Activated T-helper 17 cell treated with anti-CD3 and anti-CD28 coated beads, Interleukin-2, amount 50 U/mL, for 72 hours (primary cell): ENCODE results near the gene SEC11A. TPM values are rescaled to one million over a fixed set of nuclear protein-coding genes. Genes with fewer than 3 reads are reported as not detected.
"Not testable (repeated sequence)": the region's sequence is repeated elsewhere in the genome, so short reads cannot be mapped to it uniquely, and the experiment has no call there.

ENCODE experiments used
- ATAC-seq: fragments of 150-1000 bp; cut with Tn5 transposase; replicated peaks from 2 replicates; pipeline ENCODE4 v1.10.0; 2021; ENCODE audit warnings: mild to moderate bottlenecking, moderate library complexity
- H3K27ac Mint-ChIP-seq: one replicate; pipeline ENCODE4 v1.8.0; 2022; ENCODE audit warnings: mixed read lengths
- H3K27me3 Mint-ChIP-seq: one replicate; pipeline ENCODE4 v1.8.0; 2022; ENCODE audit warnings: mixed read lengths
- H3K36me3 Mint-ChIP-seq: one replicate; pipeline ENCODE4 v1.8.0; 2022; ENCODE audit warnings: low read depth, mild to moderate bottlenecking, mixed read lengths
- H3K4me1 Mint-ChIP-seq: one replicate; pipeline ENCODE4 v1.8.0; 2022; ENCODE audit warnings: mixed read lengths
- H3K4me3 Mint-ChIP-seq: one replicate; pipeline ENCODE4 v1.8.0; 2022; ENCODE audit warnings: mild to moderate bottlenecking, mixed read lengths
- H3K9me3 Mint-ChIP-seq: one replicate; pipeline ENCODE4 v1.8.0; 2022; ENCODE audit warnings: mixed read lengths
- total RNA-seq, 2 donors: library from RNA; stranded (reverse); gene quantifications; one replicate each; pipeline ENCODE4 v1.2.3, GENCODE V29; 2022

SEC11A gene
- total RNA-seq = 100 to 1,000 TPM; 111 to 116 TPM

GRCh38 chr15:84716036-84716732, at the start of gene SEC11A:
SEC11A (minus strand) TSS chr15:84716139; CDS start chr15:84716075, 64 bp downstream.
- Mint-ChIP-seq H3K4me3 (peak within 1 kb of the TSS; percentile 94), H3K4me1 (peaks cover 9% of the 10 kb centered on the region), H3K36me3 (peaks cover 47% of the 10 kb centered on the region), H3K27ac (peak within 1 kb of the TSS; percentile 99), H3K9me3 (no peaks in the 10 kb centered on the region), H3K27me3 (no peaks in the 10 kb centered on the region)
- ATAC-seq = peak; percentile 94

GRCh38 chr15:84765675-84766074, 49.7 kb upstream of the SEC11A start:
- no peaks in the 10 kb centered on the region for H3K9me3 Mint-ChIP-seq
- no peaks in the 10 kb centered on the region for H3K27me3 Mint-ChIP-seq
- peaks cover 19% of the 10 kb centered on the region for H3K4me1 Mint-ChIP-seq
- no peak overlapping the region for H3K4me3 Mint-ChIP-seq
- no peak for ATAC-seq
- H3K36me3 Mint-ChIP-seq = peaks cover 64% of the 10 kb centered on the region
- H3K27ac Mint-ChIP-seq = peak overlapping the region; percentile 81

GRCh38 chr15:84764989-84765388, 49.0 kb upstream of the SEC11A start:
- Mint-ChIP-seq H3K4me1 (peaks cover 17% of the 10 kb centered on the region), H3K36me3 (peaks cover 62% of the 10 kb centered on the region), H3K9me3 (no peaks in the 10 kb centered on the region), H3K4me3 (no peak overlapping the region), H3K27me3 (no peaks in the 10 kb centered on the region), H3K27ac (peak overlapping the region; percentile 56)
- no peak for ATAC-seq

GRCh38 chr15:84764585-84764984, 48.6 kb upstream of the SEC11A start:
- H3K4me3 Mint-ChIP-seq = no peak overlapping the region
- no peaks in the 10 kb centered on the region for H3K27me3 Mint-ChIP-seq
- peak overlapping the region; percentile 56 for H3K27ac Mint-ChIP-seq
- ATAC-seq = no peak
- H3K36me3 Mint-ChIP-seq = peaks cover 58% of the 10 kb centered on the region
- no peaks in the 10 kb centered on the region for H3K9me3 Mint-ChIP-seq
- H3K4me1 Mint-ChIP-seq = peaks cover 17% of the 10 kb centered on the region

- H3K9me3 Mint-ChIP-seq = no peaks in the 10 kb centered on the region
- peaks cover 17% of the 10 kb centered on the region for H3K4me1 Mint-ChIP-seq
- H3K27ac Mint-ChIP-seq = peak overlapping the region; percentile 56
- no peaks in the 10 kb centered on the region for H3K27me3 Mint-ChIP-seq
- ATAC-seq = no peak
- H3K36me3 Mint-ChIP-seq = peaks cover 42% of the 10 kb centered on the region
- H3K4me3 Mint-ChIP-seq = no peak overlapping the region
Observed at GRCh38 chr15:84762840-84763572, 47.1 kb upstream of the SEC11A start.

- H3K9me3 Mint-ChIP-seq = no peaks in the 10 kb centered on the region
- H3K27me3 Mint-ChIP-seq = no peaks in the 10 kb centered on the region
- ATAC-seq = peak; percentile 84
- peaks cover 28% of the 10 kb centered on the region for H3K36me3 Mint-ChIP-seq
- no peak overlapping the region for H3K27ac Mint-ChIP-seq
- H3K4me3 Mint-ChIP-seq = no peak overlapping the region
- H3K4me1 Mint-ChIP-seq = peaks cover 17% of the 10 kb centered on the region
Observed at GRCh38 chr15:84761607-84762131, 45.7 kb upstream of the SEC11A start.

- H3K4me1 Mint-ChIP-seq = peaks cover 15% of the 10 kb centered on the region
- H3K27me3 Mint-ChIP-seq = no peaks in the 10 kb centered on the region
- H3K36me3 Mint-ChIP-seq = peaks cover 14% of the 10 kb centered on the region
- H3K27ac Mint-ChIP-seq = no peak overlapping the region
- no peaks in the 10 kb centered on the region for H3K9me3 Mint-ChIP-seq
- ATAC-seq = peak; percentile 74
- H3K4me3 Mint-ChIP-seq = no peak overlapping the region
Observed at GRCh38 chr15:84760219-84760618, 44.3 kb upstream of the SEC11A start.

GRCh38 chr15:84759018-84759417, 43.1 kb upstream of the SEC11A start:
- H3K9me3 Mint-ChIP-seq = no peaks in the 10 kb centered on the region
- H3K27ac Mint-ChIP-seq = no peak overlapping the region
- H3K4me3 Mint-ChIP-seq = peak overlapping the region; percentile 34
- H3K27me3 Mint-ChIP-seq = no peaks in the 10 kb centered on the region
- peaks cover 2% of the 10 kb centered on the region for H3K36me3 Mint-ChIP-seq
- ATAC-seq = no peak
- peaks cover 14% of the 10 kb centered on the region for H3K4me1 Mint-ChIP-seq

- peak; percentile 31 for ATAC-seq
- H3K4me1 Mint-ChIP-seq = peaks cover 30% of the 10 kb centered on the region
- no peaks in the 10 kb centered on the region for H3K9me3 Mint-ChIP-seq
- peak overlapping the region; percentile 45 for H3K27ac Mint-ChIP-seq
- H3K4me3 Mint-ChIP-seq = no peak overlapping the region
- peaks cover 20% of the 10 kb centered on the region for H3K36me3 Mint-ChIP-seq
- no peaks in the 10 kb centered on the region for H3K27me3 Mint-ChIP-seq
Observed at GRCh38 chr15:84755736-84756527, 40.0 kb upstream of the SEC11A start.

- peaks cover 27% of the 10 kb centered on the region for H3K36me3 Mint-ChIP-seq
- not testable (repeated sequence) for H3K27ac Mint-ChIP-seq, H3K4me3 Mint-ChIP-seq, H3K27me3 Mint-ChIP-seq, H3K9me3 Mint-ChIP-seq, ATAC-seq
- H3K4me1 Mint-ChIP-seq = peaks cover 38% of the 10 kb centered on the region
Observed at GRCh38 chr15:84754889-84755288, 39.0 kb upstream of the SEC11A start.

- Mint-ChIP-seq H3K4me1 (peaks cover 41% of the 10 kb centered on the region), H3K9me3 (no peaks in the 10 kb centered on the region), H3K36me3 (peaks cover 39% of the 10 kb centered on the region), H3K27ac (peak overlapping the region; percentile 15), H3K27me3 (no peaks in the 10 kb centered on the region), H3K4me3 (peak overlapping the region; percentile 22)
- no peak for ATAC-seq
Observed at GRCh38 chr15:84752700-84753099, 36.8 kb upstream of the SEC11A start.

GRCh38 chr15:84752195-84752594, 36.3 kb upstream of the SEC11A start:
- peaks cover 45% of the 10 kb centered on the region for H3K36me3 Mint-ChIP-seq
- peak overlapping the region; percentile 15 for H3K27ac Mint-ChIP-seq
- H3K9me3 Mint-ChIP-seq = no peaks in the 10 kb centered on the region
- no peak for ATAC-seq
- H3K4me1 Mint-ChIP-seq = peaks cover 46% of the 10 kb centered on the region
- peak overlapping the region; percentile 22 for H3K4me3 Mint-ChIP-seq
- no peaks in the 10 kb centered on the region for H3K27me3 Mint-ChIP-seq

- H3K27me3 Mint-ChIP-seq, ATAC-seq, H3K9me3 Mint-ChIP-seq: not testable (repeated sequence)
- Mint-ChIP-seq H3K27ac (peak overlapping the region; percentile 15), H3K4me3 (peak overlapping the region; percentile 22), H3K4me1 (peaks cover 48% of the 10 kb centered on the region), H3K36me3 (peaks cover 46% of the 10 kb centered on the region)
Observed at GRCh38 chr15:84751721-84752120, 35.8 kb upstream of the SEC11A start.

GRCh38 chr15:84750583-84751092, 34.7 kb upstream of the SEC11A start:
- Mint-ChIP-seq H3K9me3 (no peaks in the 10 kb centered on the region), H3K4me3 (peak overlapping the region; percentile 99), H3K36me3 (peaks cover 46% of the 10 kb centered on the region), H3K27me3 (no peaks in the 10 kb centered on the region), H3K27ac (peak overlapping the region; percentile 97), H3K4me1 (peaks cover 45% of the 10 kb centered on the region)
- no peak for ATAC-seq
